HG03159 (cell line): ENCODE results near the gene SPOPL.
"Not testable (repeated sequence)": the region's sequence is repeated elsewhere in the genome, so short reads cannot be mapped to it uniquely, and the experiment has no call there.

ENCODE experiments used
- ATAC-seq: cut with Tn5 transposase; IDR thresholded peaks from one replicate; pipeline ENCODE4 v1.9.1; 2021; ENCODE audit warnings: mild to moderate bottlenecking, moderate library complexity; ENCODE audit not compliant: unreplicated experiment

SPOPL gene

GRCh38 chr2:138523018-138523672, 21.6 kb downstream of the SPOPL start:
- ATAC-seq: peak; percentile 41

GRCh38 chr2:138523673-138524042, 22.1 kb downstream of the SPOPL start:
- ATAC-seq: not testable (repeated sequence)

- ATAC-seq: not testable (repeated sequence)
Measured at GRCh38 chr2:138524353-138524752, 22.8 kb downstream of the SPOPL start.

GRCh38 chr2:138531913-138532312, 30.3 kb downstream of the SPOPL start:
- no peak for ATAC-seq

- ATAC-seq: no peak
Measured at GRCh38 chr2:138534791-138535190, 33.2 kb downstream of the SPOPL start.

GRCh38 chr2:138536302-138536701, 34.7 kb downstream of the SPOPL start:
- peak; percentile 79 for ATAC-seq

GRCh38 chr2:138536740-138537139, 35.2 kb downstream of the SPOPL start:
- ATAC-seq: no peak

- ATAC-seq: no peak
Measured at GRCh38 chr2:138537170-138537915, 35.8 kb downstream of the SPOPL start.

- ATAC-seq: not testable (repeated sequence)
Measured at GRCh38 chr2:138544206-138544605, 42.6 kb downstream of the SPOPL start.

- no peak for ATAC-seq
Measured at GRCh38 chr2:138548796-138549195, 47.2 kb downstream of the SPOPL start.

- no peak for ATAC-seq
Measured at GRCh38 chr2:138550172-138550571, 48.6 kb downstream of the SPOPL start.

- no peak for ATAC-seq
Measured at GRCh38 chr2:138550670-138551287, 49.2 kb downstream of the SPOPL start.

GRCh38 chr2:138554123-138554522, 52.6 kb downstream of the SPOPL start:
- no peak for ATAC-seq

GRCh38 chr2:138559641-138560040, 58.1 kb downstream of the SPOPL start:
- ATAC-seq: no peak

GRCh38 chr2:138564586-138565229, 63.1 kb downstream of the SPOPL start:
- ATAC-seq: no peak

GRCh38 chr2:138565230-138565598, 63.6 kb downstream of the SPOPL start:
- ATAC-seq: no peak

GRCh38 chr2:138572318-138572717, 70.7 kb downstream of the SPOPL start:
- no peak for ATAC-seq

GRCh38 chr2:138577066-138577465, 75.5 kb downstream of the SPOPL start:
- no peak for ATAC-seq

- ATAC-seq: no peak
Measured at GRCh38 chr2:138579556-138579955, 78.0 kb downstream of the SPOPL start.

GRCh38 chr2:138581909-138582308, 80.3 kb downstream of the SPOPL start:
- no peak for ATAC-seq

- no peak for ATAC-seq
Measured at GRCh38 chr2:138589663-138590062, 88.1 kb downstream of the SPOPL start.

- no peak for ATAC-seq
Measured at GRCh38 chr2:138596403-138596802, 94.8 kb downstream of the SPOPL start.
